HUDEP-2 (cell line): Measurements from ENCODE around the gene CTTNBP2.

Experiments
- DNase-seq, 76 experiments: peaks; one replicate each; lab custom pipeline; 2025; ENCODE audit not compliant: unreplicated experiment in 76 of 76; lab: John Stamatoyannopoulos, UW

The CTTNBP2 gene

GRCh38 chr7:117873310-117874190, at the start of gene CTTNBP2:
Gene CTTNBP2, minus strand, starts transcription at chr7:117873441. Its CDS starts 26 bp downstream, at chr7:117873415.
- peak in 3 of 76 experiments; percentile 0 to 9 (median 2) for DNase-seq

- no peak for DNase-seq
Observed at GRCh38 chr7:117916309-117916708, 43.1 kb upstream of the CTTNBP2 start.

- no peak for DNase-seq
Observed at GRCh38 chr7:117912421-117912820, 39.2 kb upstream of the CTTNBP2 start.

DNA sequence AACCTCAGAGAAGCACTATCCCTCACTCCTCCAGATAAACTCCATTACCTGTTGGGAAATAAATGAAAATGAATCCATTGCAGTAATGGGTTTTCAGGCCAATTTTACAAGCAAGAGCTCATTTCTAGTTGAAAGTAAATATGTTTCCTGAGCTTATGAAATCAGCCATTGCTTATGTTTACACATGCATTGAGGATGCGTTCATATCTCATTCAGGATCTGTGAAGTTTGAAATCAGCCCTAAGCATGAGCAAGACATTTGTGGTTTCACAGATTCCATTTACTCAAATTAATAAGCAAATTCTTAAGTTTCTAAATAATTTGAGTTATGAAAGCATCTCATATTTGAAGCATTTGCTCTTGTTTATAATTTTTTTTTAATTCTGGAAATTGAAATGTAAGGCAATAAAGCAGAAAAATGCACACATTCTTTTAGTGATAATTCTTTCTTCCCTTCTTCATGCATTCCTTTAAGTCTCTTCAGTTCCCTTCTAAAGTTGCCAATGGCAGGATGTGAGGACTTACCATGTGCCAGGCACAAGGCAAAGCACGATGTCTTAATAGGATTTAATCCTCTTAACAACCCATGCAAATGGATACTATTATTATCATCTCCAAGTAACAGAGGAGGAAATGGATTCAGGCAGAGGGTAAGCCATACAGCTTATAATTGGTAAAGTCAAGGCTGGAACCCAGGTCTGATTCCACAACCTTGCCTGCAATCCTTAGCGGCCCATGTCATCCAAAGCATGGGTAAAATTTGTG, 35.0 kb upstream of the CTTNBP2 start:
- DNase-seq: no peak

DNA sequence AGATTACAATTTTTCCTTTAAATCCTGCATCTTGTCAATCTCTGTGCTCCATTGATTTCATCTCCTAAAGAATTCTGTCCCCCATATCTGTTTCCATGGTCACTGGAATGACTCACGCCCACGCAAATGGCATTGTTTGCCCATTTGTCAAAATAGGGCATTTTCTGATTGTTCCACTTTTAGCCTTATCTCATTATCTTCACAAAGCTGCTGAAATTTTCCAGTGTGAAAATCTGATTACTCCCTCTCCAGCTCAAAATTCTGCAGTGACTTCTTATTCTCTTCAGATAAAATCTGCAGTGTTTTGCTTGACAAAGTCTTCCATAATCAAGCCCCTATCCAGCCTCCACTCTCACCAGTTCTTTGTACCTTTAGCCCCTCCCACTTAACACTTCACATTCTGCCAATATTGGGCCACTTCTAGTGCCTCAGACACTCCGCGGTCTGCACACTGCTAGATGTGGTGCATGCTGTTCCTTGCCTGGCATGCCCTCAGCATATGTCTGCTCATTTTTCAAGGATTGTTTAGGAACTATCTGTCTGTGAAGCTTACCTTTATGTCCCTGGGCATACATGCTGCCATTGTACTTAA, 33.9 kb upstream of the CTTNBP2 start:
- no peak for DNase-seq

DNA sequence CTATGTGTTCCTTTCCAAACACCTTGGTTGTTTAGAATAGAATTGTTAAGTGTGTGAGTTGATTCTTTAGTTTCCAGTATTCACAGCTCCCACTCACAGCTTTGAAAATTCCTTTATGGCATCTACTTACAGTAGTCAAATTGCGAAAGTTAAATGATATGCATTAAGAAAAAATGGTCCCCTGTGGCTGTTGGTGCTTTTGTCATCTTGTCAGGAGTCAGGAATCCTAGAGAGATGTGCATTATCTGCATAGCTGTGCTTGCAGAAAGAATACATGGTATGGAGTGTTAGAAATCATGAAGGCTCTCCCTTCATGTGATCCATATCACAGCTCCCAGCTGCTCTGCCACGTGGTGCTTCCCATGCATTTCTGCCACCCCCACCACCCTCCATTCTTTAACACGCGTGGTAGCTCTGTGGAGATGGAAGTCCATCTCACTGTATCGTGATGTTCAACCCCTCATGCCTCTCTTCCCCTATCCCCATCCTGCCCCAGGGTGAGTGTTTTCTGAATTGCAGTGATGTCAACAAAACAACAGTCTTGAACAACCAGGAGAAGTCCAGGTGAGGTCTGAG, 29.2 kb upstream of the CTTNBP2 start:
- no peak for DNase-seq

GRCh38 chr7:117901089-117901797, 28.0 kb upstream of the CTTNBP2 start:
- DNase-seq: no peak

DNA sequence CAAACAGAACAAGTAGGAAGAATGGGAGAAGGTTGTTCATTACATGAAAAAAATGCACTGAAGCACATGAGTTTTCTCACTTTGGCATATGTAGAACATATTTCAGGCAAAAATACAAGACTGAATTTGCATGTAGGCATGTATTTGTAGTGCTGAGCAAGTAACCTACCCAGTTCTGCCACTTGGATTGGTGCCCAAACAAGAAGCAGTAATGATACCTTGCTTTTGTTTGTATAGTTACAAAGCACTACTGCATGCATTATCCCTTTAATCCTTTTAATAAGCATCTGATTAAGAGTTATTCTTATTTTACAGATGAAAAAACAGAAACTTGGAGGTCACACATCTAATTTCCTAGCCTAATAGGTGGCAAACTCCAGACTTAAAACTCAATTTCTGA, 23.1 kb upstream of the CTTNBP2 start:
- DNase-seq: no peak

DNA sequence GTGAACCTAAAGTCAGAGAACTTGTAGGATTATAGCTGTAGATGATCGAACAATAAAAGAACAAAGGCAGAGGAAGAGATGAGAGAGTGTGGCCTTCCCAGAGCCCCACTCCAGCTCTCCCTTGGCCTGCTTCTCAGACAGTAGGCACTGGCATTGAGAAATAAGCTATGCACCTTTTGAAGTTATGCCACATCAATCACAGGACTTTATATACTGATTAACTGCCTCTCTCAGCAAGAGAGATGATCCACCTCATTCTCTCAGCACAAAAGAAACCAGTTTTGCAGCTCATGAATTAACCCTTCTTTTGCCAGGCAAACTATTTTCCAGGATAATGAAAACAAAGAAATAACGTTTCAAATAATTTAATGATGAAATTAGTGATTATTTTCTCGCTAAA, 22.0 kb upstream of the CTTNBP2 start:
- no peak for DNase-seq

DNA sequence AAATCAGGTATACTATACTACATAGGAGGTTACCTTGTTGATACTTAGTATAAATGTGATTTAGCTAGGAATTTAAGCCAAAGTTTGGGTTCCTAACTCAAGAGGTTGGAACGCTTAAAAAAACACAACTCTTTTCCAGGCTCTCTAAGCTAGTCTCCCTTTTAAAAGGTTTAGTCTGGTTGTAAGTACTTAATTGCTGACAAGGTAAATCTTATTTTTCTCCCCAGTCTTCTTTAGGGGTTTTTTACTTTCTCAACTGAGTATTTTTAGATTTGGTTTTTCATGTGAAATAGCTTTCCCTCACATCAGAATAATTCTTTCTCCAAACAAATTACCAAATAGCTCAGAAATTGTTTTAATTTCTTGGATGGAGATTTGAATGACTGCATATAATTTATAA, 20.8 kb upstream of the CTTNBP2 start:
- DNase-seq: no peak

DNA sequence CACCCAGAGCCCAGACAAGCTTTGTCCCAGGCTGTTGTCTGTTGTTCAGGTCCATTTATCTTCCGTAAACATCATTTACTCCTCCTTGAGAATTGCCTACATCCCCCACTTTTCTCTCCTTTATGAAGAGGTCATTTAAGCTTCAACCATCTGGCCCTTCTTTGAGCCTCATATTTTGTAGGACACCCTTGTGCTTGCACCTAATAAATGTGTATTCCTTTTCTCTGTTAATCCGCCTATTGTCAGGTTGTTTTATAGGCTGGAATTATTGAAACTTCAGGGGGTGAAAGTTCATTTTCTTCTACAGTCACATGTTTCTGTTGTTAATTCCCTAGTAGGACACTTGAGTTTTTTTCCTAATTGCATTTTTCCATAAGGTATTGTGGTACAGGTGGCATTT, 19.6 kb upstream of the CTTNBP2 start:
- DNase-seq: no peak

DNA sequence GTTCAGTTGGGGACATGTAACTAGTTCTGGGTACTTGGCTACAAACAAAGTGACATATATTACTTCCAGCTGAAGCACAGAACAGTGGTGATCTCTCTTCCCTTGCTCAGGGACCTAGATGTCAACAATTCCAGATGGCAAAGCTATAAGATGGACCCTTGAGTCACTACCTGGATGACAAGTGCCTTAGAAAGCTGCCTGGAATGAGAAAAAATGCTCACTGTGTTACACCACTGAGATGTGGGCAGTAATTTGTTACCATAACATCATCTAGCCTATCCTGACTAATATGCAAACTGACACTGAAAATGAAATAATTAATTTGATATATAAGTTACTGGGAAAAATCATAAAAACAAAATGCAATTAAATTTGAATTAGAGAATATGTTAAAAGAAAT, 16.4 kb upstream of the CTTNBP2 start:
- DNase-seq: no peak

DNA sequence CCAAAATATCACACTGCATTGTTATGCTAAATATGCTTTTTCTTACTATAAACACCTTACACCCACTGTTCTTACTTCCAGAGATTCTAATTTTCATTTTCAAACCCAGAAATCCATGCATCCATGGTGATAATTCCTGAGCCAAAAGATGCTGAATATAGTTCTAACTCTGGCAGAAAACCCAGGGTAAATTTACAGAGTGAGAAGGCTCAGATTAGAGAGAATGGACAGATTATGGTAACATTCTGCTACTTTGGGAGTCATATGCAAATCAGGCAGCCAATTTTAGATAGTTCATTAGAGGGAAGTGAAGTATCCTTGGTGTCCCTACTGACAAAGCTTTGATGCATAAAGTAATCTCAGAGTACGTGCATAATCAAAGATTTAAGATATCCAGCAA, 15.4 kb upstream of the CTTNBP2 start:
- DNase-seq: no peak

GRCh38 chr7:117882594-117882993, 9.4 kb upstream of the CTTNBP2 start:
- DNase-seq: no peak

- no peak for DNase-seq
Observed at GRCh38 chr7:117876761-117877160, 3.5 kb upstream of the CTTNBP2 start.

- no peak for DNase-seq
Observed at GRCh38 chr7:117875566-117875965, 2.3 kb upstream of the CTTNBP2 start.

DNA sequence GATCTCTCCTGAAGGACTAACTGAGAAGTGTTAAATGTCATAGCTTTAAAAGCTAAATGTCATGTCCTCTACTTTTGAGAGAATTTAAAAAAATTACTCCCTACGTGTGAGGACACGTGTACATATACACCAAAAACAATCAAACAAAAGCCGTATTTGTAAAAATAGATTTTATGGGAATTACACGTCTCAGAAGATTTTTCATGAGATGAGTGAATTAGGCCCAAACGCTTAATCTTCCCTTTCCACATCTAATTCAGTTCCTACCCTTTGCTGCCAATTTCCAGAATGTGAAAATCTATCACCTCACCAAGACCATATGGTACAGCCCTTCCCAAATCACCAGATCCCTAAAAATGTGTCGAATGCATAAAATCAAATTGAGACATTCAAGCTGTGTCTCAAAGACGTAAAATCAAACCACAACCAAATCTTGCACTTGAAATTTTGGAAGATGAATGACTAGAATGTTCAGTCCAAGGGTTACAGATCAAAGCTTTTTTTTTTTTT, 1.0 kb upstream of the CTTNBP2 start:
- DNase-seq: no peak

DNA sequence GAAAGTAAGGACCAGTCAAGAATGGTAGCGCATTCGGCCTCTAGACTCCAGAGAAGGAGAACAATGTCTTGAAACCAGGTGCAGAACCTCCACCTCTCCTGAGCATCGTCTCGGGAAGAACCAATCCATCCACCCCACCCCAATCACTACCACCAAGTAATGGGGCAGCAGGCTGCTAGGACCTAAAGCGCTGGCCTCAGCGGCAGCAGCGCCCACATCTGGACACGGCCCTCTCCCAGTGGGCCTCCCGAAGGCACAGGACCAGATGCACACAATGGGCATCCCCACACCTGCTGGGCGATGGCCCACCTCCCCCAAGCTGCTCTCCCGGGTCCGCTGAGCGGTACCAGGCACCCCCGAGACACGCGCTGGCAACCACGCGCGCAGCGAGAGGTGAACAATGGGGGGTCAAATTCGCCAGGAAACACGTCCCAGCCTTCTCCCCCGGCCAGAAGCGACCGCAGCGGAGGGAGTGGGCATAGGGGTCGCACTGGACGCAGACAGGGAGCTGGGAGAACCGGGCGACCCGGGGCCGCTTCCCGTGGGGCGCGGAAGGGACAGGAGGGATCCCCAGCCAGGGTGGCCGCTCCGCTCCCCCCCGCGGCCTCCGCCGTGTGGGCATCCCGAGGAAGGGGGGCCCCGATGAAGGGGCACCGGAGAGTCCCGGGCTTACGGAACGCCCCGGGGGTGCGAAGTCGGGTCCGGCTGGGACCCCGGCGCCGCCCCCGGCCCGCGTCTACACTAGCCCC, 506 bp downstream of the CTTNBP2 start:
- peak in 1 of 76 experiments; percentile 1 for DNase-seq

DNA sequence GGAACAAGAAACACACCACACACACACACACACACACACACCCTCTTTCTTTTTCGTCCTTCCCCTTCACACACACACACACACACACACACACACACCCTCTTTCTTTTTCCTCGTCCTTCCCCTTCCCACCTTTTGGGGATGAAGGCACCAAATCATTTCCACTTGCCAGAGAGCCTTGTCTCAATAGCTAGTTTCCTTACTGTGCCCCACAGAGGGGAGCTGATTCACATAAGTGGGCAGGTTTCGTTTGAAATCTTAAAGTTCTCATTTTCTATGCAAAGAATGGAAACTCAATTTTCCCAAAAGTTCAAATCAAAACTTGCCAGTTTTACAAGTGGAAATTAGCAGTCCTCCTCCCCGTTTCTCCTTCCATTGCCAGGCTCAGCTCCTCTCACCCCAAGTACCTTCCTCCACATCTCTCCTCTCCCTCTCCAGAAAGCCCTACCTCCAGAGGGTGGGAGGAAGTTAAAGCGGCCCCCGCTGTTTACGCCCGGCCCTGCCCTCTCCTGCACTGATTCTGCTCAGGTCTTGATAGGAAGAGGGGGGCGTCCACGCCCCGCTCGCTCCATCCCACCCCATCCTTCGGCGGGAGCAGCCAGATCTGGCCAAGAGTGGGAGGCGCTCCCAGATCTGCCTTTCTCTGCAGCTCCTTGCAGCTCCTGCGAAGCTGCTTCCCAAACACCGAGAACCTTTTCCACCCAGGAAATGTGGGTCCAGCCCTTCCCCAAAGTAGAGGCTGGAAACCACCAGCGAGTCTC, 1.3 kb downstream of the CTTNBP2 start:
- peak in 1 of 76 experiments; percentile 1 for DNase-seq
